HEK293 (cell line): Measurements from ENCODE around the gene FDX1.

Source experiments
- CTCF ChIP-seq: fragments of 450-650 bp; formaldehyde crosslinking; IDR thresholded peaks from 2 replicates; pipeline ENCODE4 v1.5.1; 2016; ENCODE audit warnings: missing biosample characterization, missing genetic modification characterization
- ZBTB1 ChIP-seq: fragments of 450-650 bp; formaldehyde crosslinking; IDR thresholded peaks from 2 replicates; pipeline ENCODE4 v1.5.1; 2016; ENCODE audit warnings: missing biosample characterization, missing genetic modification characterization
- ZNF138 ChIP-seq: fragments of 450-650 bp; formaldehyde crosslinking; IDR thresholded peaks from 2 replicates; pipeline ENCODE4 v1.5.1; 2016; ENCODE audit warnings: missing biosample characterization, missing genetic modification characterization, borderline replicate concordance
- ZNF324 ChIP-seq: fragments of 450-650 bp; formaldehyde crosslinking; IDR thresholded peaks from 2 replicates; pipeline ENCODE4 v1.5.1; 2016; ENCODE audit warnings: missing biosample characterization, missing genetic modification characterization
- ZNF398 ChIP-seq: fragments of 450-650 bp; formaldehyde crosslinking; IDR thresholded peaks from 2 replicates; pipeline ENCODE4 v1.5.1; 2017; ENCODE audit warnings: missing biosample characterization, missing genetic modification characterization
- ZNF513 ChIP-seq: fragments of 450-650 bp; IDR thresholded peaks from 2 replicates; pipeline ENCODE4 v1.5.1; 2018; ENCODE audit warnings: missing biosample characterization, missing genetic modification characterization
- ZNF776 ChIP-seq: fragments of 450-650 bp; formaldehyde crosslinking; IDR thresholded peaks from 2 replicates; pipeline ENCODE4 v1.5.0; 2017; ENCODE audit warnings: missing biosample characterization, missing genetic modification characterization, borderline replicate concordance
- ZNF777 ChIP-seq: fragments of 450-650 bp; formaldehyde crosslinking; IDR thresholded peaks from 2 replicates; pipeline ENCODE4 v1.5.1; 2017; ENCODE audit warnings: missing biosample characterization, missing genetic modification characterization, borderline replicate concordance
- ZSCAN18 ChIP-seq: fragments of 450-650 bp; formaldehyde crosslinking; IDR thresholded peaks from 2 replicates; pipeline ENCODE4 v1.5.1; 2016; ENCODE audit warnings: missing biosample characterization, missing genetic modification characterization

GRCh38 chr11:110431051-110431672, 1.4 kb downstream of the FDX1 start:
- no peak for TF ChIP-seq ZBTB1 (tag by site-specific recombination)
- no peak for TF ChIP-seq ZNF513 (tag by site-specific recombination)
- no peak for TF ChIP-seq ZNF324 (tag by site-specific recombination)
- TF ChIP-seq ZNF398 (tag by site-specific recombination): no peak
- TF ChIP-seq CTCF (tag by site-specific recombination): no peak
- no peak for TF ChIP-seq ZNF777 (tag by site-specific recombination)
- TF ChIP-seq ZSCAN18: no peak
- no peak for TF ChIP-seq ZNF138 (tag by site-specific recombination)
- no peak for TF ChIP-seq ZNF776 (tag by site-specific recombination)
